Measurements from ENCODE around the gene LRRC32. TPM values are rescaled to one million over a fixed set of nuclear protein-coding genes. Genes with fewer than 3 reads are reported as not detected.

The LRRC32 gene
- total RNA-seq, 2 experiments from 2014 or later: 5.5 to 25.3 TPM

GRCh38 chr11:76629853-76630599 lies 40.5 kb downstream of the LRRC32 start:
- BruUV-seq (replicated peaks): no TSS peak
- DNase-seq (ENCODE audit: low spot score): no peak
- H3K9me2 ChIP-seq (ENCODE audit: insufficient read depth, low read length): no peaks in the 10 kb centered on the region
- TF ChIP-seq CTCF (conservative IDR thresholded peaks at IDR 0.05; ENCODE audit: low read length): no peak
- no peak for TF ChIP-seq EZH2phosphoT487 (IDR thresholded peaks at IDR 0.05; ENCODE audit: borderline replicate concordance, low read depth, low read length)
- H3K36me3 ChIP-seq (ENCODE audit: insufficient read depth, low read length): no peaks in the 10 kb centered on the region
- no peaks in the 10 kb centered on the region for H4K20me1 ChIP-seq (ENCODE audit: insufficient read depth, low read length)
- H3K79me2 ChIP-seq (ENCODE audit: insufficient read depth, low read depth, low read length): no peaks in the 10 kb centered on the region
- intact Hi-C loops (cut with micrococcal nuclease; ENCODE audit: unreplicated experiment): no loop called here
- CTCF ChIA-PET (ENCODE audit: unreplicated experiment): interaction anchor here (1.4 kb wide), 1 partner anchor 8 kb away, joined by 6 read pairs; no protein-coding TSS in a partner anchor
- POLR2A ChIA-PET: interaction anchor here (1.0 to 1.5 kb wide), 4 partner anchors 8 to 45 kb away, joined by 4 to 9 read pairs (median 4); no protein-coding TSS in a partner anchor
- H3K27ac ChIP-seq (ENCODE audit: low read depth, low read length, poor library complexity, severe bottlenecking): no peak overlapping the region
- H3K4me1 ChIP-seq (ENCODE audit: insufficient read depth, low read length, poor library complexity, severe bottlenecking): peaks cover 47% of the 10 kb centered on the region
- peak overlapping the region; percentile 36 for H3K4me2 ChIP-seq (ENCODE audit: low read length)
- no peak overlapping the region for H3K4me3 ChIP-seq (ENCODE audit: low read depth, low read length, poor library complexity, severe bottlenecking)
- H2AFZ ChIP-seq (ENCODE audit: low read length): peak overlapping the region; percentile 93; the same call in 1 of the 2 replicates
- peaks cover 9% of the 10 kb centered on the region; the same call in 1 of the 2 replicates for H3K9me3 ChIP-seq (ENCODE audit: low read length)

GRCh38 chr11:76629116-76629852 lies 41.3 kb downstream of the LRRC32 start:
- intact Hi-C loops (cut with micrococcal nuclease; ENCODE audit: unreplicated experiment): no loop called here
- peak overlapping the region; percentile 36 for H3K4me2 ChIP-seq (ENCODE audit: low read length)
- H3K9me3 ChIP-seq (ENCODE audit: low read length): peaks cover 9% of the 10 kb centered on the region; the same call in 1 of the 2 replicates
- CTCF ChIA-PET (ENCODE audit: unreplicated experiment): interaction anchor here (1.1 to 1.4 kb wide), 2 partner anchors 9 to 43 kb away, joined by 4 to 6 read pairs; no protein-coding TSS in a partner anchor
- DNase-seq (ENCODE audit: low spot score): no peak
- TF ChIP-seq EZH2phosphoT487 (IDR thresholded peaks at IDR 0.05; ENCODE audit: borderline replicate concordance, low read depth, low read length) (no peak), CTCF (conservative IDR thresholded peaks at IDR 0.05; ENCODE audit: low read length) (no peak)
- H3K4me1 ChIP-seq (ENCODE audit: insufficient read depth, low read length, poor library complexity, severe bottlenecking): peaks cover 47% of the 10 kb centered on the region
- H3K27ac ChIP-seq (ENCODE audit: low read depth, low read length, poor library complexity, severe bottlenecking): no peak overlapping the region
- no peaks in the 10 kb centered on the region for H3K79me2 ChIP-seq (ENCODE audit: insufficient read depth, low read depth, low read length)
- no TSS peak for BruUV-seq (replicated peaks)
- H2AFZ ChIP-seq (ENCODE audit: low read length): peak overlapping the region; percentile 93; the same call in 1 of the 2 replicates
- no peaks in the 10 kb centered on the region for H4K20me1 ChIP-seq (ENCODE audit: insufficient read depth, low read length)
- POLR2A ChIA-PET: interaction anchor here (1.0 to 1.5 kb wide), 4 partner anchors 9 to 45 kb away, joined by 4 to 9 read pairs (median 4); no protein-coding TSS in a partner anchor
- H3K4me3 ChIP-seq (ENCODE audit: low read depth, low read length, poor library complexity, severe bottlenecking): no peak overlapping the region
- H3K9me2 ChIP-seq (ENCODE audit: insufficient read depth, low read length): no peaks in the 10 kb centered on the region
- H3K36me3 ChIP-seq (ENCODE audit: insufficient read depth, low read length): no peaks in the 10 kb centered on the region

Data from OCI-LY7 (cell line).